CD14-positive monocyte (primary cell): ENCODE data around the gene PHB1. TPM values are rescaled to one million over a fixed set of nuclear protein-coding genes. Genes with fewer than 3 reads are reported as not detected.

ENCODE experiments used
- DNase-seq, 3 donors: peaks; one replicate each; pipeline ENCODE4 v3.0.0-alpha.2; 2011 to 2022
- H2AFZ ChIP-seq: 2 replicates; pipeline ENCODE4 v1.6.0; 2012; ENCODE audit warnings: mild to moderate bottlenecking, low read depth, low read length, inconsistent platforms; ENCODE audit not compliant: insufficient read depth, poor library complexity, severe bottlenecking
- H3K27ac ChIP-seq, 2 donors: 1 replicate in 1 of 2; 2 replicates in 1 of 2; pipeline ENCODE4 v1.5.1; 2012 to 2013; ENCODE audit warnings: low read length in 2 of 2, control low read depth in 1 of 2, inconsistent platforms in 1 of 2, low read depth in 1 of 2, mild to moderate bottlenecking in 1 of 2
- H3K27me3 ChIP-seq, 2 donors: one replicate each; pipeline versions ENCODE4 v1.6.0 to v1.6.1; 2011 to 2013; ENCODE audit warnings: low read length in 2 of 2; ENCODE audit not compliant: control insufficient read depth in 2 of 2, insufficient read depth in 2 of 2
- H3K36me3 ChIP-seq, 2 donors: replicated peaks in 1 of 2; 1 replicate in 1 of 2; 2 replicates in 1 of 2; pipeline versions ENCODE4 v1.5.1 to v1.6.1; 2012 to 2013; ENCODE audit warnings: low read length in 2 of 2, control low read depth in 1 of 2, inconsistent platforms in 1 of 2, mild to moderate bottlenecking in 1 of 2; ENCODE audit not compliant: insufficient read depth in 2 of 2, control insufficient read depth in 1 of 2
- H3K4me1 ChIP-seq, 2 donors: 1 replicate in 1 of 2; 2 replicates in 1 of 2; pipeline versions ENCODE4 v1.5.1 to v1.6.1; 2012 to 2013; ENCODE audit warnings: low read length in 2 of 2, control low read depth in 1 of 2, inconsistent platforms in 1 of 2, mild to moderate bottlenecking in 1 of 2, moderate library complexity in 1 of 2; ENCODE audit not compliant: insufficient read depth in 2 of 2, control insufficient read depth in 1 of 2
- H3K4me2 ChIP-seq: replicated peaks from 2 replicates; pipeline ENCODE3; 2012; ENCODE audit warnings: low read length, moderate library complexity, mild to moderate bottlenecking; ENCODE audit not compliant: poor library complexity, severe bottlenecking; ENCODE audit errors: extremely low read depth
- H3K4me3 ChIP-seq, 3 experiments: fragments of 200-600 bp in 1 of 3; sonication (generic) in 1 of 3; replicated peaks in 1 of 3; 1 replicate in 2 of 3; 2 replicates in 1 of 3; pipeline ENCODE4 v1.5.1; 2011 to 2013; ENCODE audit warnings: low read length in 3 of 3, mild to moderate bottlenecking in 3 of 3, control low read depth in 2 of 3, low read depth in 2 of 3, inconsistent platforms in 1 of 3, moderate library complexity in 1 of 3
- H3K79me2 ChIP-seq: 2 replicates; pipeline ENCODE4 v1.6.0; 2012; ENCODE audit warnings: mild to moderate bottlenecking, control low read depth, inconsistent platforms, low read length, moderate library complexity; ENCODE audit not compliant: insufficient read depth
- H3K9ac ChIP-seq: 2 replicates; pipeline ENCODE4 v1.6.0; 2017; ENCODE audit warnings: low read length, mild to moderate bottlenecking; ENCODE audit not compliant: insufficient read depth, poor library complexity, severe bottlenecking
- H3K9me3 ChIP-seq, 2 donors: replicated peaks in 1 of 2; 1 replicate in 1 of 2; 2 replicates in 1 of 2; pipeline versions ENCODE4 v1.5.1 to v1.6.1; 2012 to 2013; ENCODE audit warnings: low read length in 2 of 2, control low read depth in 1 of 2; ENCODE audit not compliant: control insufficient read depth in 1 of 2, insufficient read depth in 1 of 2
- H4K20me1 ChIP-seq: 2 replicates; pipeline ENCODE4 v1.6.0; 2012; ENCODE audit warnings: mild to moderate bottlenecking, low read length, control low read depth, moderate library complexity; ENCODE audit not compliant: insufficient read depth
- H3K27ac Mint-ChIP-seq, 7 donors: one replicate each; pipeline ENCODE4 v1.8.0; 2020; ENCODE audit warnings: mild to moderate bottlenecking in 7 of 7, mixed read lengths in 7 of 7, moderate library complexity in 6 of 7, inconsistent platforms in 2 of 7
- H3K27me3 Mint-ChIP-seq, 3 donors: one replicate each; pipeline ENCODE4 v1.8.0; 2021 to 2022; ENCODE audit warnings: low read depth in 3 of 3, mild to moderate bottlenecking in 3 of 3, mixed read lengths in 3 of 3, moderate library complexity in 3 of 3, inconsistent platforms in 1 of 3
- H3K36me3 Mint-ChIP-seq, 2 donors: one replicate each; pipeline ENCODE4 v1.8.0; 2020; ENCODE audit warnings: mixed read lengths in 2 of 2, inconsistent platforms in 1 of 2, mild to moderate bottlenecking in 1 of 2
- H3K4me1 Mint-ChIP-seq: one replicate; pipeline ENCODE4 v1.8.0; 2020; ENCODE audit warnings: mild to moderate bottlenecking, mixed read lengths
- H3K4me3 Mint-ChIP-seq, 2 donors: one replicate each; pipeline ENCODE4 v1.8.0; 2020; ENCODE audit warnings: mild to moderate bottlenecking in 2 of 2, mixed read lengths in 2 of 2, moderate library complexity in 1 of 2
- H3K9me3 Mint-ChIP-seq, 7 donors: one replicate each; pipeline ENCODE4 v1.8.0; 2020 to 2022; ENCODE audit warnings: mixed read lengths in 7 of 7, mild to moderate bottlenecking in 6 of 7, moderate library complexity in 6 of 7, inconsistent platforms in 2 of 7
- CTCF ChIP-seq: fragments of 200-600 bp; IDR thresholded peaks from one replicate; pipeline ENCODE4 v1.8.0; 2022; ENCODE audit warnings: antibody characterized with exemption, mild to moderate bottlenecking
- WGBS: methylation state at CpG from one replicate; pipeline ENCODE4 v1.1.5; 2013; ENCODE audit warnings: missing lambda C conversion rate; ENCODE audit not compliant: insufficient coverage; 5-methylcytosine and 5-hydroxymethylcytosine counted together
- intact Hi-C, 2 donors: fragments of 100-400 bp; cut with micrococcal nuclease; formaldehyde crosslinking; loops; one replicate each; pipeline versions ENCODE4 v1.15.0 to v1.15.1; 2023
- polyA plus RNA-seq, 3 donors: library from polyadenylated mRNA; depleted of rRNA in 1 of 3; unstranded in 2 of 3; stranded (reverse) in 1 of 3; fragments of 300-500 nt in 2 of 3; fragments of >200 nt in 1 of 3; fragmentation: Illumina TruSeq in 2 of 3; gene quantifications; 1 replicate in 2 of 3; 2 replicates in 1 of 3; pipeline ENCODE4 v1.2.3, GENCODE V29; 2012 to 2021

PHB1 gene
- polyA plus RNA-seq, 3 donors, result 57.1 to 89.2 (median 83.9) TPM

DNA sequence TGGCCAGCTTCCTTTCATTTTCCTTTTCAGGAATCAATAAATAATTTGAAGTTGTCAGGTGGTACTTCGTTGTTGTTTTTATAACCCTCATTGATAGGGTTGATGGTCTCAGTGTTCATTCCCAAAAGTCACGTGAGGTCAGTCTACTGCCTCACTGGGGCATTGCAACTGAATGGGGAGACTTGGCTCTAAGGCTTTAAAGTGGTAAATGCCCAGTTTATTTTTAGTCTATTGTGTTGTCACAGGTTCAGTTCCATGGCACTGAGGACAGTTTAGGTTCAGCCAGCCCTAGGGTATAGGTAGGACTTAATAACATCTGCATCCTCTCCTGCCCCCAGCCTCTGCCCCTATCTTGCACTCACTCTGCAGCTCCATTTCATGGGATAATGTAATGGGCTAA, 46.9 kb upstream of the PHB1 start:
- Mint-ChIP-seq H3K36me3 (no peaks in the 10 kb centered on the region), H3K27me3 (peaks cover 26 to 49% (median 43%) of the 10 kb centered on the region in 3 donors), H3K4me1 (no peaks in the 10 kb centered on the region), H3K9me3 (peaks cover 2 to 13% (median 6%) of the 10 kb centered on the region in 7 donors), H3K4me3 (no peak overlapping the region), H3K27ac (no peak overlapping the region)
- no peaks in the 10 kb centered on the region for H3K36me3 ChIP-seq
- DNase-seq, result no peak
- no peak overlapping the region for H3K9ac ChIP-seq
- 42% methylated on average over 2 of the region's 2 CpGs for WGBS
- H2AFZ ChIP-seq, result no peak overlapping the region
- H3K9me3 ChIP-seq, result peaks cover 4 to 8% of the 10 kb centered on the region in 2 donors
- no peak overlapping the region for H3K4me3 ChIP-seq
- H3K79me2 ChIP-seq, result no peaks in the 10 kb centered on the region
- no peaks in the 10 kb centered on the region for H3K4me1 ChIP-seq
- peaks cover 0 to 33% of the 10 kb centered on the region in 2 donors for H3K27me3 ChIP-seq
- no peaks in the 10 kb centered on the region for H4K20me1 ChIP-seq
- H3K4me2 ChIP-seq, result no peak overlapping the region
- no peak overlapping the region for H3K27ac ChIP-seq
- intact Hi-C loops, result no loop called here
- TF ChIP-seq CTCF, result no peak

DNA sequence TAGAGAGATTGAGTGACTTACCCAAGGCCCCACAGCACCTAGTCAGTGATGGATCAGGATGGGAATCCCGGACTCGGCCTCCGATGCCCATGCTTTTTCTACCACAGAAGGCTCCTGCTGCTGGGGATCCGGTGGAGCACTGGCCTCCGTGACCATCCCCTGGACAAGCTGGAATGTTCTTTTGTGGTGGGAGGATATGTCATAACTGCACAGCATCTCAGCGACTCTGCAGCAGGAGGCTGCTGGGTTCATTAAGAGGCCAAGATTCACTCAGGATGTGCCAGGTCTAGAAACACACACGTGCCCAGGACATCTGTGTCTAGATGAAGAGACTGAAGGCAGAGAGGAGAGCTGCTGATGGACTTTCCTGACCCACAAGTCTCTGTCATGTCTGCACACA, 45.7 kb upstream of the PHB1 start:
- Histone ChIP-seq H3K9me3 (peaks cover 4 to 8% of the 10 kb centered on the region in 2 donors), H4K20me1 (no peaks in the 10 kb centered on the region), H3K4me1 (no peaks in the 10 kb centered on the region), H3K27ac (no peak overlapping the region), H3K4me3 (no peak overlapping the region), H3K79me2 (no peaks in the 10 kb centered on the region), H3K27me3 (peaks cover 0 to 33% of the 10 kb centered on the region in 2 donors), H3K4me2 (no peak overlapping the region), H2AFZ (no peak overlapping the region), H3K36me3 (no peaks in the 10 kb centered on the region), H3K9ac (no peak overlapping the region)
- Mint-ChIP-seq H3K27ac (no peak overlapping the region), H3K4me3 (no peak overlapping the region), H3K27me3 (peaks cover 29 to 54% (median 42%) of the 10 kb centered on the region in 3 donors), H3K4me1 (peaks cover 4% of the 10 kb centered on the region), H3K36me3 (no peaks in the 10 kb centered on the region), H3K9me3 (peaks cover 2 to 13% (median 6%) of the 10 kb centered on the region in 7 donors)
- WGBS, result 88% methylated on average over 6 of the region's 7 CpGs
- TF ChIP-seq CTCF, result no peak
- intact Hi-C loops, result no loop called here
- DNase-seq, result no peak
